Sigmoid colon (tissue), 4 donors: Measurements from ENCODE around the gene PDLIM5.

Experiments used
- CTCF ChIP-seq, 4 experiments: fragments of 450-650 bp in 3 of 4; fragments of 200-600 bp in 1 of 4; IDR thresholded peaks; one replicate each; pipeline ENCODE4 v1.5.1; 2016 to 2019; ENCODE audit warnings: antibody characterized with exemption in 4 of 4, mild to moderate bottlenecking in 3 of 4, moderate library complexity in 2 of 4
- POLR2A ChIP-seq, 2 donors: fragments of 450-650 bp; IDR thresholded peaks; one replicate each; pipeline ENCODE4 v1.6.1; 2016; ENCODE audit warnings: antibody characterized with exemption in 2 of 2, mild to moderate bottlenecking in 2 of 2, moderate library complexity in 2 of 2
- POLR2AphosphoS5 ChIP-seq, 4 donors: sonication (generic); formaldehyde crosslinking; IDR thresholded peaks; one replicate each; pipeline ENCODE4 v1.6.1; 2017; ENCODE audit warnings: antibody characterized with exemption in 4 of 4

DNA sequence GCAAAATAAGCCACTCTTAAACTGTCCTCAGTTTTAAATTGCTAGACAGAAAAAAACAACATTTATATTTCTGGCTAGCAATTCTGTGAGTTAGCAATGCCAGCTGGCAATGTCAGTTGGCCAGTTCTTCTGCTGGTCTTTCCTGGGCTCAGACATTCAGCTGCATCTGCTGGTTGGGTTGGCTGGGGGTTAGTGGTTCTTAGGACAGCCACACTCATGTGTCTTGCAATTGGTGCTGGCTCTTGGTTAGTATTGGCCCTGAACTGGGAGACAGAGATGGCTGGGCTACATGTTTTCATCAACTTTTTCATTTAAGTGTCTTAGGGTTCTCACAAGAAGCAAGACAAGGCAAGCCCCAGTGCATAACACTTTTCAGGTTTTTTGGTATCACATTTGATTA, 48.0 kb upstream of the PDLIM5 start:
- TF ChIP-seq POLR2A (IDR thresholded peaks at IDR 0.05) (no peak), POLR2AphosphoS5 (IDR thresholded peaks at IDR 0.05) (no peak), CTCF (IDR thresholded peaks at IDR 0.05) (no peak)
